Measurements from ENCODE around the gene TIA1.

The TIA1 gene

DNA sequence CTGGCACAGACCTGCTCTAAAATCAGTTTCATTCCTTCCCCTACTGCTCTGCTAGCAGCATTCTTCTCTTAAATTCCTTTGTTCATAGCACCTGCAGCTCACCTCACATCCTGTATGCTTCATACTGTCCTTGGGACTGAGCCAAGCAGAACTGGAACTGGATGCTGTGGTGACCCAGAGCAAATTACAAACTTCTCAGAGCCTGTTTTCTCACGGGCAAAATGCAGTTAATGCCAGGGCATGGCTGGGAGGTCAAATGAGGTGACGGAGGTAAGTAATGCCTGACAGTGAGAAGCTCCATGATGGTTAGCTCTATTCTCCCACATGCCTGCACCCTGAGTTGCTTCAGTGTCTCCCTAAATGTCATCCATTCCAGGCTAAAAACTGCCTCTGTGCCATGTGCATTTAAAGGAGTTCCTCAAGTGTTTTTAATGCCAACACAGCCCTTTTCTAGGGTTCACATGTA, 87.3 kb downstream of the TIA1 start:
- no peak for DNase-seq

DNA sequence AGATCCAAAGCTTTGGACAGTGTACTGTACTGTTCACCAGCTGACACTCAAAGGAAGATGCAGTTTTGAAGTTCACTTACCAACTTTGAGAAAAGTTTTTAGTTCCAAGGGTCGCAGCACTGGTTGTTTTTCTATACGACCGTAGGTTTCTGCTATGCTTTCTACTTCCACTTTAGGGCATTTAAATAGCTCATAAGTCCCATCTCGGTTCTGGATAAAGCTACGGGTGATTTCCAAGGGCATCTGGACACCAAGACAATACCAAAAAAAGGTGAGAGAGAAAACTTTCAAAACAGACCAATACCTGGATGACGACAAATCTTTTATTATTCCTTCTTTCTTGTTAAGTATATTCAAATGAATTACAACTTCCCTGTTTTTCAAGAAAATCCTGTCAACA, 87.9 kb downstream of the TIA1 start:
- DNase-seq, result no peak

Measured in nucleus accumbens (tissue), 56 donors.